Naive thymus-derived CD4-positive, alpha-beta T cell (primary cell): Measurements from ENCODE around the gene SOD2. TPM values are rescaled to one million over a fixed set of nuclear protein-coding genes. Genes with fewer than 3 reads are reported as not detected.
"Not testable (repeated sequence)": the region's sequence is repeated elsewhere in the genome, so short reads cannot be mapped to it uniquely, and the experiment has no call there.

Source experiments
- ATAC-seq: fragments of 150-1000 bp; cut with Tn5 transposase; 2 replicates; pipeline ENCODE4 v1.10.0; 2021; ENCODE audit warnings: mild to moderate bottlenecking, moderate library complexity
- CTCF ChIA-PET: fragments of 350-600 bp; sonication (Branson Sonifier 250); formaldehyde crosslinking; loops from one replicate; lab custom pipeline; 2021; ENCODE audit warnings: antibody characterized with exemption; lab: Charles Lee
- POLR2A ChIA-PET: fragments of 350-600 bp; sonication (Branson Sonifier 250); formaldehyde crosslinking; loops from one replicate; lab custom pipeline; 2021; ENCODE audit warnings: antibody characterized with exemption, inconsistent platforms; lab: Charles Lee
- DNase-seq, 9 donors: peaks; one replicate each; pipeline versions ENCODE4 v3.0.0 to v3.0.0-alpha.2; 2020 to 2022; ENCODE audit warnings: mixed read lengths in 1 of 9
- H3K27ac ChIP-seq: one replicate; pipeline ENCODE4 v1.7.0; 2013; ENCODE audit warnings: mild to moderate bottlenecking, low read depth, low read length, moderate library complexity
- H3K27me3 ChIP-seq, 2 donors: one replicate each; pipeline ENCODE4 v1.7.0; 2013; ENCODE audit warnings: low read length in 2 of 2, mild to moderate bottlenecking in 2 of 2, moderate library complexity in 2 of 2; ENCODE audit not compliant: control insufficient read depth in 2 of 2, insufficient read depth in 2 of 2
- H3K36me3 ChIP-seq, 3 experiments: 1 replicate in 2 of 3; 2 replicates in 1 of 3; pipeline ENCODE4 v1.7.0; 2013; ENCODE audit warnings: low read length in 3 of 3, mild to moderate bottlenecking in 3 of 3, moderate library complexity in 1 of 3; ENCODE audit not compliant: insufficient read depth in 3 of 3, control insufficient read depth in 2 of 3
- H3K4me1 ChIP-seq, 2 donors: one replicate each; pipeline ENCODE4 v1.7.0; 2013; ENCODE audit warnings: low read length in 2 of 2, mild to moderate bottlenecking in 2 of 2, moderate library complexity in 1 of 2; ENCODE audit not compliant: control insufficient read depth in 2 of 2, insufficient read depth in 2 of 2
- H3K4me3 ChIP-seq: 2 replicates; pipeline ENCODE4 v1.7.0; 2013; ENCODE audit warnings: mild to moderate bottlenecking, low read length
- H3K9me3 ChIP-seq, 3 experiments: 1 replicate in 2 of 3; 2 replicates in 1 of 3; pipeline ENCODE4 v1.7.0; 2013; ENCODE audit warnings: low read length in 3 of 3; ENCODE audit not compliant: control insufficient read depth in 2 of 3
- H3K27ac Mint-ChIP-seq, 9 donors: one replicate each; pipeline ENCODE4 v1.8.0; 2020 to 2022; ENCODE audit warnings: mixed read lengths in 9 of 9, mild to moderate bottlenecking in 8 of 9, moderate library complexity in 5 of 9, inconsistent platforms in 2 of 9
- H3K27me3 Mint-ChIP-seq, 5 donors: one replicate each; pipeline ENCODE4 v1.8.0; 2021 to 2022; ENCODE audit warnings: mixed read lengths in 5 of 5, mild to moderate bottlenecking in 1 of 5
- H3K36me3 Mint-ChIP-seq, 5 donors: one replicate each; pipeline ENCODE4 v1.8.0; 2020 to 2022; ENCODE audit warnings: mixed read lengths in 5 of 5, mild to moderate bottlenecking in 3 of 5, inconsistent platforms in 1 of 5
- H3K4me1 Mint-ChIP-seq, 7 donors: one replicate each; pipeline ENCODE4 v1.8.0; 2020 to 2022; ENCODE audit warnings: mixed read lengths in 7 of 7, mild to moderate bottlenecking in 3 of 7, inconsistent platforms in 1 of 7
- H3K4me3 Mint-ChIP-seq, 10 donors: one replicate each; pipeline ENCODE4 v1.8.0; 2020 to 2022; ENCODE audit warnings: mild to moderate bottlenecking in 10 of 10, mixed read lengths in 10 of 10, moderate library complexity in 6 of 10, inconsistent platforms in 2 of 10
- H3K9me3 Mint-ChIP-seq, 11 donors: one replicate each; pipeline ENCODE4 v1.8.0; 2020 to 2022; ENCODE audit warnings: mixed read lengths in 11 of 11, mild to moderate bottlenecking in 4 of 11, inconsistent platforms in 1 of 11, moderate library complexity in 1 of 11
- intact Hi-C, 2 donors: fragments of 100-400 bp; cut with micrococcal nuclease; formaldehyde crosslinking; loops; one replicate each; pipeline ENCODE4 v1.15.1; 2023
- polyA plus RNA-seq, 2 donors: library from polyadenylated mRNA; unstranded; fragments of 300-500 nt; fragmentation: Illumina TruSeq; gene quantifications; one replicate each; pipeline ENCODE4 v1.2.3, GENCODE V29; 2021
- total RNA-seq, 6 experiments: library from RNA in 5 of 6; stranded (reverse) in 5 of 6; gene quantifications; 1 replicate in 5 of 6; 2 replicates in 1 of 6; pipeline ENCODE4 v1.2.3 and lab custom pipeline; 2021 to 2026

Gene SOD2
- total and polyA plus RNA-seq, 7 experiments from 2014 or later = 80.2 to 306 (median 114) TPM

DNA sequence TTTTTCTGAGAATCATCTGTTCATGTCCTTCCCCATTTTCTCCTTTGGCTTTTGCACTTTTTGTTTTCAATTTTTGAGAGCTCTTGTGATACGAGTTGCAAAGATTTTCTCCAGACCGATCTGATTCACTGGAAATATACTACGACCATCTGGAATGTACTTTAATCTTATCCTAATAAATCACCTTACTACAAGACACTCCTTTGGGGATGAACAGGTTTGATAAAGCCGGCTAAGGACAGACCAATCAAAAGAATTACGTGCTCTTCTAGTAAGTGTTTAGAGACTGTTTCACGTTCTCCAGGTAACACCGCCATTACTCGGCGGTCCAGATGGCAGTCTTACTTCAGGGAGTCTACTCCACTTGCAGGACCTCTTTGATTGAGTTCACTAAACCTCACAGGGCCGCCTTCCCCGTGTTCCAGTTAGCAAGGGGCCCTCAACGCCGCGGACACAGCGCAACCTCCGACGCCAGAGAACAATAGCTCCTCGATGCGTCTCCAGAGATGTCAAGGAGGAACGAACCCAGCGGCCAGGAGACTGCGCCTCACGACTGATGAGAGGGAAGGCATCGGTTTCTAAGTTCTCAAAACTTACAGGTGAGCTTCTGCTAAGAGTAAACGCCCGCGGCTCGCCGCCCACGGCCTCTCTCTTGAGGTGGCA lies 33.3 kb upstream of the SOD2 start:
- H3K4me1 Mint-ChIP-seq = peaks cover 33 to 72% (median 61%) of the 10 kb centered on the region in 7 donors
- Histone ChIP-seq H3K27me3 (no peaks in the 10 kb centered on the region), H3K27ac (peak overlapping the region; percentile 91), H3K36me3 (peaks cover 0 to 5% (median 0%) of the 10 kb centered on the region in 3 experiments), H3K9me3 (no peaks in the 10 kb centered on the region), H3K4me3 (peak overlapping the region; percentile 89), H3K4me1 (peaks cover 29 to 31% of the 10 kb centered on the region in 2 donors)
- ATAC-seq = peak; percentile 5
- CTCF ChIA-PET = interaction anchor here (1.0 to 1.8 kb wide), 4 partner anchors 31 to 57 kb away, joined by 3 to 7 read pairs (median 4); partner anchors contain the start of gene ACAT2
- peak overlapping the region; percentile 95 to 100 (median 99) for H3K27ac Mint-ChIP-seq
- peak overlapping the region; percentile 87 to 97 (median 95) for H3K4me3 Mint-ChIP-seq
- peaks cover 0 to 17% (median 3%) of the 10 kb centered on the region in 11 donors for H3K9me3 Mint-ChIP-seq
- intact Hi-C loops = loop anchor here (2.0 to 10.0 kb wide), 6 partner anchors 242 to 1546 kb away; partner anchors contain the start of genes AGPAT4 (in 1 of the 2), EZR (in 1 of the 2), IGF2R (in 1 of the 2) and MAP3K4 (in 1 of the 2)
- POLR2A ChIA-PET = interaction anchor here (0.7 to 5.8 kb wide), 20 partner anchors 9 to 1558 kb away, joined by 3 to 115 read pairs (median 5); partner anchors contain the start of genes ACAT2, GTF2H5, IGF2R and MRPL18
- H3K27me3 Mint-ChIP-seq = peaks cover 0 to 6% (median 0%) of the 10 kb centered on the region in 5 donors
- H3K36me3 Mint-ChIP-seq = peaks cover 7 to 25% (median 13%) of the 10 kb centered on the region in 5 donors
- no peak for DNase-seq

DNA sequence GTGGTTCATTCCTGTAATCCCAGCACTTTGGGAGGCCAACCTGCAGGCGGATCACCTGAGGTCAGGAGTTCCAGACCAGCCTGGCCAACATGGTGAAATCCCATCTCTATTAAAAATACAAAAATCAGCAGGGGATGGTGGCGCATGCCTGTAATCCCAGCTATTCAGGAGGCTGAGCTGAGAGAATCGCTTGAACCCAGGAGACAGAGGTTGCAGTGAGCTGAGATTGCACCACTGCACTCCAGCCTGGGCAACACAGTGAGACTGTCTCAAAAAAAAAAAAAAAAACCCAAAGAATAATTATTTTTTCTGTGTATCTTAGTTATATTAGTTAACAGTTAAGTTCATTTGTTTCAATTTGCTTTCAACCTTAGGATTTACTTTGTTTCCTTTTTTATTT lies 32.2 kb upstream of the SOD2 start:
- intact Hi-C loops = loop anchor here (5.0 to 10.0 kb wide), 3 partner anchors 680 to 1547 kb away; partner anchors contain the start of genes AGPAT4 (in 1 of the 2), EZR (in 1 of the 2) and TAGAP (in 1 of the 2)
- H3K4me3 Mint-ChIP-seq = peak overlapping the region in 3 of 10 donors; percentile 27 to 41 (median 38)
- not testable (repeated sequence) for H3K36me3 ChIP-seq, H3K4me3 ChIP-seq, ATAC-seq, H3K27ac ChIP-seq, H3K27me3 Mint-ChIP-seq, H3K27me3 ChIP-seq, H3K9me3 ChIP-seq, DNase-seq
- ChIA-PET CTCF (interaction anchor here (0.9 to 1.0 kb wide), 2 partner anchors 36 to 128 kb away, joined by 3 to 5 read pairs; no protein-coding TSS in a partner anchor), POLR2A (interaction anchor here (0.7 to 1.1 kb wide), 2 partner anchors 34 to 1964 kb away, joined by 3 read pairs; no protein-coding TSS in a partner anchor)
- H3K9me3 Mint-ChIP-seq = peaks cover 0 to 17% (median 3%) of the 10 kb centered on the region in 11 donors
- peaks cover 26 to 65% (median 54%) of the 10 kb centered on the region in 7 donors for H3K4me1 Mint-ChIP-seq
- peak overlapping the region in 7 of 9 donors; percentile 21 to 100 (median 77) for H3K27ac Mint-ChIP-seq
- H3K36me3 Mint-ChIP-seq = peaks cover 7 to 20% (median 11%) of the 10 kb centered on the region in 5 donors
- peaks cover 18 to 21% of the 10 kb centered on the region in 2 donors for H3K4me1 ChIP-seq

DNA sequence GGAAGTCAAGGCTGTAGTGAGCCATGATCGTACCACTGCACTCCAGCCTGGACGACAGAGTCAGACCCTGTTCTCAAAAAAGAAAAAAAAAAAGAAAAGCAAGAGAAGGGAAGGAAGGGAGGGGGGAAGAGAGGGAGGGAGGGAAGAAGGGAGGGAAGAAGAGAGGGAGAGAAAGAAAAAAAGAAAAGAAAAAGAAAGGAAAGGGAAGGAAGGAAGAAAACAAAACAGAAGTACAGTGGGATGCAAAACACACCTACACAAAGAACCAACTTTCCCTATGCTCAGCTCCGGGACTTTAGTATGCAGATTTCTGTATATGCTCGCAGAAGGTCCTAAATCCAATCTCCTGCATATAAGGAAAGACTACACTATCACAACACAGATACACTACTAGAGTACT lies 31.7 kb upstream of the SOD2 start:
- Histone ChIP-seq H3K4me1 (peaks cover 13 to 17% of the 10 kb centered on the region in 2 donors), H3K36me3 (peaks cover 0 to 5% (median 0%) of the 10 kb centered on the region in 3 experiments), H3K4me3 (no peak overlapping the region), H3K27me3 (no peaks in the 10 kb centered on the region), H3K9me3 (no peaks in the 10 kb centered on the region), H3K27ac (no peak overlapping the region)
- no peak for ATAC-seq
- DNase-seq = no peak
- peak overlapping the region in 6 of 9 donors; percentile 21 to 100 (median 71) for H3K27ac Mint-ChIP-seq
- ChIA-PET CTCF (interaction anchor here (0.9 to 2.4 kb wide), 3 partner anchors 30 to 128 kb away, joined by 3 to 6 read pairs (median 5); no protein-coding TSS in a partner anchor), POLR2A (interaction anchor here (0.7 to 1.1 kb wide), 2 partner anchors 33 to 1963 kb away, joined by 3 read pairs; no protein-coding TSS in a partner anchor)
- peaks cover 0 to 6% (median 0%) of the 10 kb centered on the region in 5 donors for H3K27me3 Mint-ChIP-seq
- intact Hi-C loops = loop anchor here (5.0 to 10.0 kb wide), 3 partner anchors 680 to 1548 kb away; partner anchors contain the start of genes AGPAT4 (in 1 of the 2), EZR (in 1 of the 2) and TAGAP (in 1 of the 2)
- peaks cover 25 to 61% (median 49%) of the 10 kb centered on the region in 7 donors for H3K4me1 Mint-ChIP-seq
- H3K36me3 Mint-ChIP-seq = peaks cover 7 to 20% (median 11%) of the 10 kb centered on the region in 5 donors
- peaks cover 0 to 17% (median 3%) of the 10 kb centered on the region in 11 donors for H3K9me3 Mint-ChIP-seq
- peak overlapping the region in 5 of 10 donors; percentile 20 to 41 (median 32) for H3K4me3 Mint-ChIP-seq

DNA sequence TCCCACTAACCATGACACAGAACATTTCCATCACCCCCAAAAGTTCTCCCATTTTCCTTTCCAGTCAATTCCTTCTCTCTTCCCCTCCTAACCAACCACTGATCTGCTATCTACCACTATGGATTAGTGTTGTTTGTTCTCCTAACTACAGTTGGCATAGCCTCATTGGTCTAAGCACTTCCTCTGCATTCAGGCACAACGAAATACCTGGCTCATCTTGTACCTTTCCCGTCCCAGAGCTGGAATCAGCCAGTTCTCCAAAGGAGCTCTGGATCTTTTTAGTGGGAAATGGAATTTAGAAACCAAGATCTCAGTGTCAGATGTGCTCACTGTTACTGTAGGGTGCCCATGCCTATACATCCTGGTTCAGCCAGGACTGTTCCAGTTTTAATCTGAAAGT lies 30.2 kb upstream of the SOD2 start:
- no peak overlapping the region for H3K4me3 ChIP-seq
- H3K4me3 Mint-ChIP-seq = no peak overlapping the region
- peaks cover 7 to 18% (median 11%) of the 10 kb centered on the region in 5 donors for H3K36me3 Mint-ChIP-seq
- ChIA-PET POLR2A (interaction anchor here (0.7 to 3.0 kb wide), 6 partner anchors 26 to 292 kb away, joined by 3 to 13 read pairs (median 3); partner anchors contain the start of genes ACAT2, MRPL18 and TCP1), CTCF (interaction anchor here (1.0 to 2.4 kb wide), 3 partner anchors 29 to 129 kb away, joined by 3 to 6 read pairs (median 4); no protein-coding TSS in a partner anchor)
- H3K36me3 ChIP-seq = peaks cover 0 to 5% (median 0%) of the 10 kb centered on the region in 3 experiments
- H3K9me3 Mint-ChIP-seq = peaks cover 0 to 17% (median 3%) of the 10 kb centered on the region in 11 donors
- H3K27me3 Mint-ChIP-seq = peaks cover 0 to 6% (median 0%) of the 10 kb centered on the region in 5 donors
- peaks cover 9 to 13% of the 10 kb centered on the region in 2 donors for H3K4me1 ChIP-seq
- H3K27me3 ChIP-seq = no peaks in the 10 kb centered on the region
- H3K27ac Mint-ChIP-seq = peak overlapping the region in 4 of 9 donors; percentile 0 to 100 (median 32)
- H3K27ac ChIP-seq = no peak overlapping the region
- H3K4me1 Mint-ChIP-seq = peaks cover 19 to 46% (median 34%) of the 10 kb centered on the region in 7 donors
- no peak for DNase-seq
- no peaks in the 10 kb centered on the region for H3K9me3 ChIP-seq
- intact Hi-C loops = loop anchor here (10.0 kb wide), 2 partner anchors 678 to 908 kb away; partner anchors contain the start of genes EZR (in 1 of the 2) and TAGAP (in 1 of the 2)
- ATAC-seq = no peak

DNA sequence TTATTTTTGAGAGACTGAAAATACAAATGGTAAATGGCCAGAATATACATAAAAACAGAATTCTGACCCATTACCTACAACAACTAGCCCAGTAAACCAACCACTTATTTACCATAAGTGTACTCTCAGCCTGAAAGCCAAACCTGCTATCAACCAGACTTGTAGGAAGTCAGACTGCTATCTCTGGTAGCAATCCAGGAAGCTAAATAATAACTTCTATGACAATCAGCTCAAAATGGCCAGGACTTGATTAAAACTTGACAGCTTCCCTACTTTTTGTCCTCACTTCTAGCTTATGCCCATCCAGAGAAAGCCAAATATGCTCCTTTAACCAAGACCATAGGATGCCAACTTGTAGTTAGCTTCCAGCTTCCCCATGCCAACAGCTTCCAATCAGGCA lies 29.6 kb upstream of the SOD2 start:
- ATAC-seq = no peak
- peaks cover 0 to 6% (median 0%) of the 10 kb centered on the region in 5 donors for H3K27me3 Mint-ChIP-seq
- no peak for DNase-seq
- Histone ChIP-seq H3K27me3 (no peaks in the 10 kb centered on the region), H3K4me1 (peaks cover 9 to 13% of the 10 kb centered on the region in 2 donors), H3K4me3 (no peak overlapping the region), H3K27ac (no peak overlapping the region), H3K9me3 (no peaks in the 10 kb centered on the region), H3K36me3 (peaks cover 0 to 1% (median 0%) of the 10 kb centered on the region in 3 experiments)
- peaks cover 7 to 16% (median 11%) of the 10 kb centered on the region in 5 donors for H3K36me3 Mint-ChIP-seq
- no peak overlapping the region for H3K4me3 Mint-ChIP-seq
- POLR2A ChIA-PET = interaction anchor here (0.9 to 3.0 kb wide), 6 partner anchors 26 to 130 kb away, joined by 3 to 13 read pairs (median 3); partner anchors contain the start of genes ACAT2, MRPL18 and TCP1
- intact Hi-C loops = loop anchor here (10.0 kb wide), 2 partner anchors 678 to 908 kb away; partner anchors contain the start of genes EZR (in 1 of the 2) and TAGAP (in 1 of the 2)
- peak overlapping the region in 5 of 9 donors; percentile 0 to 100 (median 24) for H3K27ac Mint-ChIP-seq
- CTCF ChIA-PET = interaction anchor here (1.0 to 2.4 kb wide), 3 partner anchors 28 to 130 kb away, joined by 3 to 6 read pairs (median 4); no protein-coding TSS in a partner anchor
- H3K9me3 Mint-ChIP-seq = peaks cover 0 to 17% (median 3%) of the 10 kb centered on the region in 11 donors
- peaks cover 18 to 43% (median 34%) of the 10 kb centered on the region in 7 donors for H3K4me1 Mint-ChIP-seq
